Measurements from ENCODE around the gene CFAP58.

- TF ChIP-seq TAF1 (conservative IDR thresholded peaks at IDR 0.05), result no peak
- TF ChIP-seq HNF4G (IDR thresholded peaks at IDR 0.05), result no peak
- TF ChIP-seq FOXA1 (IDR thresholded peaks at IDR 0.05), result no peak
- TF ChIP-seq CTCF (IDR thresholded peaks at IDR 0.05; ENCODE audit: low read depth, low read length, missing input control), result no peak
- TF ChIP-seq YY1 (IDR thresholded peaks at IDR 0.05), result no peak
- no peak for TF ChIP-seq REST (IDR thresholded peaks at IDR 0.05)
These were observed 133.2 kb downstream of the CFAP58 start for GRCh38 chr10:104486803-104487202.

Measured in liver (tissue), 3 donors.